Activated CD4-positive, CD25-positive, alpha-beta regulatory T cell treated with anti-CD3 and anti-CD28 coated beads, Interleukin-2, amount 50 U/mL, for 16 hours (primary cell): ENCODE measurements around the gene EHHADH.
"Not testable (repeated sequence)": the region's sequence is repeated elsewhere in the genome, so short reads cannot be mapped to it uniquely, and the experiment has no call there.

ENCODE experiments used
- DNase-seq: peaks from one replicate; pipeline ENCODE4 v3.0.0-alpha.2; 2020; ENCODE audit warnings: low read depth, low spot score

Gene EHHADH

GRCh38 chr3:185253645-185254410 lies at the start of gene EHHADH:
EHHADH (minus strand) TSS chr3:185254049; CDS start chr3:185254022, 27 bp downstream.
- peak; percentile 10 for DNase-seq

GRCh38 chr3:185299918-185300426 lies 46.1 kb upstream of the EHHADH start:
- not testable (repeated sequence) for DNase-seq

- no peak for DNase-seq
These were observed 44.0 kb upstream of the EHHADH start for GRCh38 chr3:185297867-185298266.

- no peak for DNase-seq
These were observed 38.4 kb upstream of the EHHADH start for GRCh38 chr3:185292238-185292637.

GRCh38 chr3:185290266-185290665 lies 36.4 kb upstream of the EHHADH start:
- DNase-seq, result no peak

- DNase-seq, result no peak
These were observed 29.6 kb upstream of the EHHADH start for GRCh38 chr3:185283374-185283935.

GRCh38 chr3:185282696-185283373 lies 29.0 kb upstream of the EHHADH start:
- DNase-seq, result peak; percentile 83

GRCh38 chr3:185280572-185281365 lies 26.9 kb upstream of the EHHADH start:
- DNase-seq, result no peak

GRCh38 chr3:185279587-185280138 lies 25.8 kb upstream of the EHHADH start:
- no peak for DNase-seq

GRCh38 chr3:185276415-185276814 lies 22.6 kb upstream of the EHHADH start:
- no peak for DNase-seq

- DNase-seq, result no peak
These were observed 18.2 kb upstream of the EHHADH start for GRCh38 chr3:185272033-185272432.

GRCh38 chr3:185270956-185271332 lies 17.1 kb upstream of the EHHADH start:
- DNase-seq, result no peak

- DNase-seq, result no peak
These were observed 16.6 kb upstream of the EHHADH start for GRCh38 chr3:185270262-185270955.

- DNase-seq, result no peak
These were observed 14.5 kb upstream of the EHHADH start for GRCh38 chr3:185268194-185268962.

GRCh38 chr3:185267193-185267592 lies 13.3 kb upstream of the EHHADH start:
- no peak for DNase-seq

GRCh38 chr3:185264849-185265553 lies 11.2 kb upstream of the EHHADH start:
- DNase-seq, result no peak

GRCh38 chr3:185263423-185263822 lies 9.6 kb upstream of the EHHADH start:
- no peak for DNase-seq

GRCh38 chr3:185257334-185257733 lies 3.5 kb upstream of the EHHADH start:
- DNase-seq, result no peak

GRCh38 chr3:185254799-185255198 lies 950 bp upstream of the EHHADH start:
- DNase-seq, result no peak
